GM12878 (cell line): ENCODE results near the gene DNAI7. TPM values are rescaled to one million over a fixed set of nuclear protein-coding genes. Genes with fewer than 3 reads are reported as not detected.

ENCODE experiments used
- ATAC-seq: fragments of 200-7000 bp; cut with Tn5 transposase; 3 replicates; pipeline ENCODE4 v1.9.1; 2020; ENCODE audit warnings: mild to moderate bottlenecking, moderate library complexity
- BruUV-seq: library from RNA; stranded (reverse); fragments of 400-500 nt; replicated peaks from 2 replicates; lab custom pipeline; 2021; lab: Mats Ljungman, UMichigan
- CTCF ChIA-PET: fragments of 300-600 bp; sonication (Branson Sonifier 250); formaldehyde crosslinking; extraction: SDS; loops from one replicate; lab custom pipeline; 2021; ENCODE audit warnings: inconsistent platforms; lab: Yijun Ruan, JAX
- POLR2A ChIA-PET: fragments of 350-600 bp; formaldehyde crosslinking; extraction: SDS; loops from one replicate; lab custom pipeline; 2021; ENCODE audit warnings: inconsistent platforms; lab: Charles Lee
- RAD21 ChIA-PET: fragments of 300-600 bp; sonication (Branson Sonifier 250); formaldehyde crosslinking; loops from one replicate; lab custom pipeline; 2023; ENCODE audit warnings: antibody characterized with exemption; ENCODE audit not compliant: unreplicated experiment; lab: Charles Lee
- SMC1A ChIA-PET: fragments of 300-600 bp; sonication (Branson Sonifier 250); formaldehyde crosslinking; loops from one replicate; lab custom pipeline; 2023; ENCODE audit not compliant: unreplicated experiment, uncharacterized antibody; lab: Charles Lee
- DNase-seq: peaks from one replicate; pipeline ENCODE4 v3.0.0-alpha.2; 2011; ENCODE audit warnings: low read depth, low spot score
- FAIRE-seq: peaks from 3 replicates; lab custom pipeline; 2011; peaks lifted over from hg19 to GRCh38; lab: Jason Lieb, UNC
- H2AFZ ChIP-seq: 2 replicates; pipeline ENCODE4 v1.6.0; 2011; ENCODE audit warnings: low read depth, low read length, control low read depth; ENCODE audit not compliant: control insufficient read depth
- H3K27ac ChIP-seq: 2 replicates; pipeline ENCODE4 v1.5.1; 2011; ENCODE audit warnings: control low read depth; ENCODE audit not compliant: control insufficient read depth, insufficient read depth
- H3K27me3 ChIP-seq, 2 experiments: replicated peaks in 1 of 2; 2 replicates each; pipeline versions ENCODE4 v1.6.0 to v1.6.1; 2011; ENCODE audit warnings: low read length in 1 of 2; ENCODE audit not compliant: control insufficient read depth in 2 of 2, insufficient read depth in 2 of 2
- H3K36me3 ChIP-seq, 2 experiments: 2 replicates each; pipeline ENCODE4 v1.5.1; 2011; ENCODE audit warnings: low read length in 1 of 2; ENCODE audit not compliant: control insufficient read depth in 2 of 2, insufficient read depth in 2 of 2
- H3K4me1 ChIP-seq: 2 replicates; pipeline ENCODE4 v1.6.1; 2011; ENCODE audit warnings: mild to moderate bottlenecking, low read length, moderate library complexity, mixed read lengths; ENCODE audit not compliant: control insufficient read depth, insufficient read depth
- H3K4me2 ChIP-seq: 2 replicates; pipeline ENCODE4 v1.6.0; 2011; ENCODE audit warnings: control low read depth; ENCODE audit not compliant: control insufficient read depth, insufficient read depth
- H3K4me3 ChIP-seq: fragments of 200-600 bp; sonication (generic); 2 replicates; pipeline ENCODE4 v1.5.1; 2016
- H3K79me2 ChIP-seq: 2 replicates; pipeline ENCODE4 v1.6.0; 2011; ENCODE audit warnings: low read length; ENCODE audit not compliant: control insufficient read depth, insufficient read depth
- H3K9ac ChIP-seq: 2 replicates; pipeline ENCODE4 v1.8.0; 2011; ENCODE audit warnings: low read length, control low read depth, mixed read lengths; ENCODE audit not compliant: control insufficient read depth, insufficient read depth
- H3K9me3 ChIP-seq: replicated peaks from 3 replicates; pipeline ENCODE4 v1.5.1; 2011; ENCODE audit warnings: mild to moderate bottlenecking, low read length; ENCODE audit not compliant: control insufficient read depth, insufficient read depth
- H4K20me1 ChIP-seq: 2 replicates; pipeline ENCODE4 v1.6.0; 2011; ENCODE audit not compliant: control insufficient read depth, insufficient read depth
- ATF7 ChIP-seq: fragments of 450-650 bp; IDR thresholded peaks from 2 replicates; pipeline ENCODE4 v1.6.1; 2016; ENCODE audit warnings: low read depth, mild to moderate bottlenecking
- CBX5 ChIP-seq: sonication (generic); IDR thresholded peaks from 2 replicates; pipeline ENCODE4 v1.6.1; 2016; ENCODE audit warnings: low read depth, moderate library complexity, mild to moderate bottlenecking, inconsistent platforms
- IKZF2 ChIP-seq, 2 experiments: fragments of 450-650 bp; IDR thresholded peaks; 2 replicates each; pipeline ENCODE4 v1.6.1; 2017; ENCODE audit warnings: mild to moderate bottlenecking in 2 of 2, moderate library complexity in 2 of 2
- MXI1 ChIP-seq: fragments of 150-350 bp; IDR thresholded peaks from 2 replicates; pipeline ENCODE4 v1.6.1; 2011; ENCODE audit warnings: low read depth, mild to moderate bottlenecking, inconsistent platforms, low read length, improper control_type of control experiment
- MYB ChIP-seq: fragments of 150-350 bp; IDR thresholded peaks from 2 replicates; pipeline ENCODE4 v1.6.1; 2014; ENCODE audit warnings: mild to moderate bottlenecking, low read depth, low read length, borderline replicate concordance
- TCF12 ChIP-seq: IDR thresholded peaks from 2 replicates; pipeline ENCODE4 v1.6.1; 2011; ENCODE audit warnings: low read depth, mild to moderate bottlenecking, low read length
- YY1 ChIP-seq: IDR thresholded peaks from 2 replicates; pipeline ENCODE4 v1.6.1; 2011; ENCODE audit warnings: low read depth, mild to moderate bottlenecking, low read length
- WGBS: methylation state at CpG from one replicate; pipeline ENCODE4 v1.1.6; 2016; ENCODE audit warnings: low lambda C conversion rate; ENCODE audit not compliant: insufficient replicate concordance, insufficient coverage; ENCODE audit errors: missing lambda C conversion rate; 5-methylcytosine and 5-hydroxymethylcytosine counted together
- in situ Hi-C: fragments of 300-500 bp; cut with MboI; formaldehyde crosslinking; loops from 9 replicates; pipeline ENCODE4 v1.14.3; 2018; ENCODE audit warnings: mixed read lengths
- intact Hi-C: fragments of 100-400 bp; cut with micrococcal nuclease; formaldehyde crosslinking; loops from one replicate; pipeline ENCODE4 v1.14.2; 2022; ENCODE audit not compliant: unreplicated experiment
- polyA plus RNA-seq, 11 experiments: library from polyadenylated mRNA; depleted of rRNA in 4 of 11; unstranded in 6 of 11; stranded (reverse) in 5 of 11; fragments of >200 nt; fragmentation: Nextera tagmentation in 4 of 11; fragmentation: Illumina TruSeq in 1 of 11; extraction: Ambion mirVana in 4 of 11; extraction: Trizol in 1 of 11; gene quantifications; 1 replicate in 1 of 11; 2 replicates in 10 of 11; pipeline versions ENCODE4 v1.2.1 to v1.2.3, GENCODE V29; 2011 to 2016; ENCODE audit warnings: inconsistent platforms in 2 of 11, missing spikeins in 2 of 11, low read depth in 1 of 11
- total RNA-seq, 4 experiments: library from RNA; depleted of rRNA in 3 of 4; stranded (reverse); fragments of >200 nt in 3 of 4; fragmentation: Illumina TruSeq in 1 of 4; extraction: Trizol in 1 of 4; gene quantifications; 2 replicates each; pipeline versions ENCODE4 v1.2.1 to v1.2.3, GENCODE V29; 2013 to 2021
- TF ChIP-seq, protein P1 (sequence below): fragments of 150-350 bp; IDR thresholded peaks from 2 replicates; pipeline ENCODE4 v1.6.1; 2016; ENCODE audit warnings: low read depth, low read length
- TF ChIP-seq, protein P2 (sequence below): fragments of 450-650 bp; IDR thresholded peaks from 2 replicates; pipeline ENCODE4 v1.6.1; 2017; ENCODE audit warnings: antibody characterized with exemption, mild to moderate bottlenecking, moderate library complexity
- TF ChIP-seq, protein P3 (sequence below): fragments of 450-650 bp; IDR thresholded peaks from 2 replicates; pipeline ENCODE4 v1.6.1; 2018; ENCODE audit warnings: mild to moderate bottlenecking, low read depth, moderate library complexity; ENCODE audit not compliant: partially characterized antibody

The DNAI7 gene
- total and polyA plus RNA-seq, 10 of the 15 experiments (the other 5 are each of a cell fraction or from before 2014, with no cell fraction given), result 0.05 to 0.48 (median 0.13) TPM; not detected in 4

DNA sequence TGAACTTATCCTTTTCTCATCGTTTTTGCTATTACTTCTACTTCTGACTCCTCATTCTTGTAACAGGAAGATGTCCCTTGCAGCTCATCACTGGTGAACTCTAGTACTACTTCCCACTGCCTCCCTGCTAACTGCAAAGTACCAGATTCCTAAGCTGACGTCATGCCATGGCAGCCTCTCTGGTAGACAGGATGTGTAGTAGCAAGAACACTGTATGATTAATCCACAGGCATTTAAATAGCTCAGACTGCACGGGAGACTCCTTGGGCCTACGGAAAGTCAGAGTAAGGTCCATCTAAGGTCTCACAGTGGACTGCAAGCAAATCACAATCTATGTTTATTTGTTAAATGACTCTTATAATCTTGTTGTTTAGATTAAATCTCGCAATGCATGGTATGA is 43.5 kb downstream of the DNAI7 start:
- FAIRE-seq (no peak), ATAC-seq (no peak), DNase-seq (no peak)
- RAD21 ChIA-PET, result interaction anchor here (0.6 to 2.8 kb wide), 3 partner anchors 100 to 1303 kb away, joined by 3 to 14 read pairs (median 3); no protein-coding TSS in a partner anchor
- H3K9ac ChIP-seq, result no peak overlapping the region
- SMC1A ChIA-PET, result interaction anchor here (0.7 to 1.7 kb wide), 4 partner anchors 11 to 20 kb away, joined by 3 to 4 read pairs (median 4); no protein-coding TSS in a partner anchor
- in situ Hi-C loops (no loop called here), intact Hi-C loops (no loop called here)
- H3K36me3 ChIP-seq, result no peaks in the 10 kb centered on the region
- no TSS peak for BruUV-seq
- POLR2A ChIA-PET, result no interaction called here
- H3K27me3 ChIP-seq, result no peaks in the 10 kb centered on the region
- no peaks in the 10 kb centered on the region for H3K79me2 ChIP-seq
- H3K27ac ChIP-seq, result no peak overlapping the region
- CTCF ChIA-PET, result interaction anchor here (0.6 to 5.9 kb wide), 8 partner anchors 11 to 307 kb away, joined by 3 to 56 read pairs (median 4); no protein-coding TSS in a partner anchor
- H3K4me3 ChIP-seq, result no peak overlapping the region
- no peaks in the 10 kb centered on the region; the same call in 2 of the 3 replicates for H3K9me3 ChIP-seq
- no peak overlapping the region for H2AFZ ChIP-seq
- WGBS, result 52% methylated on average over 5 of the region's 5 CpGs
- H3K4me2 ChIP-seq, result no peak overlapping the region
- H4K20me1 ChIP-seq, result no peaks in the 10 kb centered on the region
- peaks cover 17% of the 10 kb centered on the region for H3K4me1 ChIP-seq
- no peak for TF ChIP-seq CBX5
- TF ChIP-seq, protein P1, sequence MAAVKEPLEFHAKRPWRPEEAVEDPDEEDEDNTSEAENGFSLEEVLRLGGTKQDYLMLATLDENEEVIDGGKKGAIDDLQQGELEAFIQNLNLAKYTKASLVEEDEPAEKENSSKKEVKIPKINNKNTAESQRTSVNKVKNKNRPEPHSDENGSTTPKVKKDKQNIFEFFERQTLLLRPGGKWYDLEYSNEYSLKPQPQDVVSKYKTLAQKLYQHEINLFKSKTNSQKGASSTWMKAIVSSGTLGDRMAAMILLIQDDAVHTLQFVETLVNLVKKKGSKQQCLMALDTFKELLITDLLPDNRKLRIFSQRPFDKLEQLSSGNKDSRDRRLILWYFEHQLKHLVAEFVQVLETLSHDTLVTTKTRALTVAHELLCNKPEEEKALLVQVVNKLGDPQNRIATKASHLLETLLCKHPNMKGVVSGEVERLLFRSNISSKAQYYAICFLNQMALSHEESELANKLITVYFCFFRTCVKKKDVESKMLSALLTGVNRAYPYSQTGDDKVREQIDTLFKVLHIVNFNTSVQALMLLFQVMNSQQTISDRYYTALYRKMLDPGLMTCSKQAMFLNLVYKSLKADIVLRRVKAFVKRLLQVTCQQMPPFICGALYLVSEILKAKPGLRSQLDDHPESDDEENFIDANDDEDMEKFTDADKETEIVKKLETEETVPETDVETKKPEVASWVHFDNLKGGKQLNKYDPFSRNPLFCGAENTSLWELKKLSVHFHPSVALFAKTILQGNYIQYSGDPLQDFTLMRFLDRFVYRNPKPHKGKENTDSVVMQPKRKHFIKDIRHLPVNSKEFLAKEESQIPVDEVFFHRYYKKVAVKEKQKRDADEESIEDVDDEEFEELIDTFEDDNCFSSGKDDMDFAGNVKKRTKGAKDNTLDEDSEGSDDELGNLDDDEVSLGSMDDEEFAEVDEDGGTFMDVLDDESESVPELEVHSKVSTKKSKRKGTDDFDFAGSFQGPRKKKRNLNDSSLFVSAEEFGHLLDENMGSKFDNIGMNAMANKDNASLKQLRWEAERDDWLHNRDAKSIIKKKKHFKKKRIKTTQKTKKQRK, result no peak
- no peak for TF ChIP-seq IKZF2 (IDR thresholded peaks at IDR 0.05)
- no peak for TF ChIP-seq MXI1
- TF ChIP-seq, protein P2, sequence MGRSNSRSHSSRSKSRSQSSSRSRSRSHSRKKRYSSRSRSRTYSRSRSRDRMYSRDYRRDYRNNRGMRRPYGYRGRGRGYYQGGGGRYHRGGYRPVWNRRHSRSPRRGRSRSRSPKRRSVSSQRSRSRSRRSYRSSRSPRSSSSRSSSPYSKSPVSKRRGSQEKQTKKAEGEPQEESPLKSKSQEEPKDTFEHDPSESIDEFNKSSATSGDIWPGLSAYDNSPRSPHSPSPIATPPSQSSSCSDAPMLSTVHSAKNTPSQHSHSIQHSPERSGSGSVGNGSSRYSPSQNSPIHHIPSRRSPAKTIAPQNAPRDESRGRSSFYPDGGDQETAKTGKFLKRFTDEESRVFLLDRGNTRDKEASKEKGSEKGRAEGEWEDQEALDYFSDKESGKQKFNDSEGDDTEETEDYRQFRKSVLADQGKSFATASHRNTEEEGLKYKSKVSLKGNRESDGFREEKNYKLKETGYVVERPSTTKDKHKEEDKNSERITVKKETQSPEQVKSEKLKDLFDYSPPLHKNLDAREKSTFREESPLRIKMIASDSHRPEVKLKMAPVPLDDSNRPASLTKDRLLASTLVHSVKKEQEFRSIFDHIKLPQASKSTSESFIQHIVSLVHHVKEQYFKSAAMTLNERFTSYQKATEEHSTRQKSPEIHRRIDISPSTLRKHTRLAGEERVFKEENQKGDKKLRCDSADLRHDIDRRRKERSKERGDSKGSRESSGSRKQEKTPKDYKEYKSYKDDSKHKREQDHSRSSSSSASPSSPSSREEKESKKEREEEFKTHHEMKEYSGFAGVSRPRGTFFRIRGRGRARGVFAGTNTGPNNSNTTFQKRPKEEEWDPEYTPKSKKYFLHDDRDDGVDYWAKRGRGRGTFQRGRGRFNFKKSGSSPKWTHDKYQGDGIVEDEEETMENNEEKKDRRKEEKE, result no peak
- no peak for TF ChIP-seq MYB
- TF ChIP-seq, protein P3, sequence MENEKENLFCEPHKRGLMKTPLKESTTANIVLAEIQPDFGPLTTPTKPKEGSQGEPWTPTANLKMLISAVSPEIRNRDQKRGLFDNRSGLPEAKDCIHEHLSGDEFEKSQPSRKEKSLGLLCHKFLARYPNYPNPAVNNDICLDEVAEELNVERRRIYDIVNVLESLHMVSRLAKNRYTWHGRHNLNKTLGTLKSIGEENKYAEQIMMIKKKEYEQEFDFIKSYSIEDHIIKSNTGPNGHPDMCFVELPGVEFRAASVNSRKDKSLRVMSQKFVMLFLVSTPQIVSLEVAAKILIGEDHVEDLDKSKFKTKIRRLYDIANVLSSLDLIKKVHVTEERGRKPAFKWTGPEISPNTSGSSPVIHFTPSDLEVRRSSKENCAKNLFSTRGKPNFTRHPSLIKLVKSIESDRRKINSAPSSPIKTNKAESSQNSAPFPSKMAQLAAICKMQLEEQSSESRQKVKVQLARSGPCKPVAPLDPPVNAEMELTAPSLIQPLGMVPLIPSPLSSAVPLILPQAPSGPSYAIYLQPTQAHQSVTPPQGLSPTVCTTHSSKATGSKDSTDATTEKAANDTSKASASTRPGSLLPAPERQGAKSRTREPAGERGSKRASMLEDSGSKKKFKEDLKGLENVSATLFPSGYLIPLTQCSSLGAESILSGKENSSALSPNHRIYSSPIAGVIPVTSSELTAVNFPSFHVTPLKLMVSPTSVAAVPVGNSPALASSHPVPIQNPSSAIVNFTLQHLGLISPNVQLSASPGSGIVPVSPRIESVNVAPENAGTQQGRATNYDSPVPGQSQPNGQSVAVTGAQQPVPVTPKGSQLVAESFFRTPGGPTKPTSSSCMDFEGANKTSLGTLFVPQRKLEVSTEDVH, result no peak
- no peak for TF ChIP-seq TCF12
- TF ChIP-seq ATF7, result no peak
- no peak for TF ChIP-seq YY1
